DOHH2 (cell line): ENCODE data around the gene CACNA2D3.

ENCODE experiments used
- CTCF ChIP-seq: fragments of 200-600 bp; sonication (generic); IDR thresholded peaks from one replicate; pipeline ENCODE4 v1.5.1; 2014; ENCODE audit warnings: antibody characterized with exemption, mild to moderate bottlenecking, low read depth, low read length; ENCODE audit not compliant: poor library complexity, severe bottlenecking
- EZH2phosphoT487 ChIP-seq: fragments of 200-600 bp; sonication (generic); IDR thresholded peaks from 2 replicates; pipeline ENCODE4 v1.6.1; 2017; ENCODE audit warnings: borderline replicate concordance, mild to moderate bottlenecking, antibody characterized with exemption, low read length, moderate library complexity, mixed read lengths

- TF ChIP-seq CTCF = no peak
- no peak for TF ChIP-seq EZH2phosphoT487
These were observed 866.0 kb downstream of the CACNA2D3 start for GRCh38 chr3:54988302-54988837.
